ENCODE results near the gene SLC25A25. TPM values are rescaled to one million over a fixed set of nuclear protein-coding genes. Genes with fewer than 3 reads are reported as not detected.
"Not testable (repeated sequence)": the region's sequence is repeated elsewhere in the genome, so short reads cannot be mapped to it uniquely, and the experiment has no call there.

Gene SLC25A25
- 88.1 and 94.8 TPM in 2 replicates for total RNA-seq (2014; rRNA removed; shearing (Covaris generic))

DNA sequence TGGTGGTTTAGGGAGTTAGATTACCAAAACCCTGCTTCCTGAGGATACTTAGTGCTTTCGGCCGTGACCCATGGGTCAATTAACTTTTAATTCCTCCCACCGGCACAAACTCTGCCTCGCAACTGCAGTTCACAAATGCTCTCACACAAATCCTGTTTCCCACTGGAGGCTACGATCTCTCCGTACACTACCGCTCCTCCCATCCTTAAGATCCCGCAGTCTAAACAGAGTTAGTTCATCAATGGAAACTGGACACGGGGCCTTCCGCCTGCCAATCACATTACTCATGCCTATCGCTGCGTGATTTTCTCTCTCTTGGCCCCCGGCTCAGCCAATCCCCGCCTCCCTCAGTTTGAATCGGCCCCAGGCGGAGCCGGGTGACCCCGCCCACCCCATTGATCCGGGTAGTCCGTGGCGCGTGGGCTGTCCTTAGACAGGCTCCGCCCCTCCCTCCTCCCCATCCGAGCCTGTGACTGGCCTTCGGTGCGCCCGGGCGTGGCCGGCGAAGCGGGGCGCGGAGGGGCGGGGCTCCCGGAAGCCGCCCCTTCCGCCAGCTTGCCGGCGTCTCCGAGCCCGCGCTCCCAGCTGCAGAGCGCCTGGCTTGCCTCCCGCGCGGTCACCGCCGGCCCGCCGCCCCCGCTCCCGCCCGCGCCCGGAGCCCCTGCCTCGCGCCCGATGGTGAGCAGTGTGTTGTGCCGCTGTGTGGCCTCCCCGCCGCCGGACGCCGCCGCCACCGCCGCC, at the start of gene SLC25A25:
TSS of gene SLC25A25 (plus strand) at position 588 of the 741 bp plus-strand sequence. CDS start at position 676, 88 bp downstream.
- DNase-seq (ENCODE audit: low spot score) = peak; percentile 99

- no peak for DNase-seq (ENCODE audit: low spot score)
Observed at GRCh38 chr9:128020692-128021091, 47.3 kb upstream of the SLC25A25 start.

DNA sequence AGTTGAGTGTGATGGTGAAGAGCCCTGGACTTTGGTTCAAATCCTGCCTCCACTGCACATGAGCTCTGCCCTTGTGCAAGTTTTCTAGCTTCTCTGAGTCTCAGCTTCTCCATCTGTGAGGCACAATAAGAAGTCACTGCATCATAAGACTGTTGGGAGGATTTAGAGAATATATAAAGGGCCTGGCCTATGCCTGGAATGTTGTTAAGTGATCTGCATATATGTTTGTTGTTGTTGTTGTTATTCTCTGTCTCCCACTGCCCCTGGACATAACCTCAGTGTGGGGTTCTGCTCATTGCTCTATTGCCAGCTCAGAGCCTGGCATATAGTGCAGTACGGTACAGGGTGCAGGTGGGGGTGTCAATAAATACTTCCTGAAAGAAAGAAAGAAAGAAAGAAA, 46.9 kb upstream of the SLC25A25 start:
- DNase-seq (ENCODE audit: low spot score) = no peak

DNA sequence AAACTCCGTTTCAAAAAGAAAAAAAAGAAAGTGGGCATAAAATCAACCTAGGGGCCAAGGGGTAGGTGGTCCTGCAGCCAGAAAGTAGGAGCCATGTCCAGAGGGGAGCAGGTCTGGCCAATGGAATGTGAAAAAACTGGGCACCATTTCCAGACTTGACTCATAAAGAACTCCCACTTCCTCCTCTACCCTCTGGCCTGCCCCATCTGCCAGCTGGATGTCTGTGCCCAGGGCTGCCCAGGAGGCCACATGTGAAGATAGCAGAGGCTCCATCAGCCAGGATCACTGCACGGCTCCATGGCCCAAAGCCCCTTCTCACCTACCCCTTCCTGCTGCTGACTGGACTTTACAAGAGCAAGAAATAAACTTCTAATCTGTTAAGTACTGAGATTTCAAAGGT, 45.1 kb upstream of the SLC25A25 start:
- peak; percentile 26 for DNase-seq (ENCODE audit: low spot score)

DNA sequence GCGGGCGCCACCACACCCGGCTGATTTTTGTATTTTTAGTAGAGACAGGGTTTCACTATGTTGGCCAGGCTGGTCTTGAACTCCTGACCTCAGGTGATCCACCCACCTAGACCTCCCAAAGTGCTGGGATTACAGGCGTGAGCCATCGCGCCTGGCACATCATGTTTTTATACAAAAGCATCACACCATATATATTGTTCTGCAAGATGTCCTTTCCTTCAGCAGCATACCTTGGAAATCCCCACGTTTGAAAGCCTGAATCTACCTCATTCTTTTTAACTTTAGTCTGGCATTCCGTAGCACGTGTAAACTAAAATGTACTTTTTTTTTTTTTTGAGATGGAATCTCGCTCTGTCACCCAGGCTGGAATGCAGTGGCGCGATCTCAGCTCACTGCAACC, 44.4 kb upstream of the SLC25A25 start:
- not testable (repeated sequence) for DNase-seq (ENCODE audit: low spot score)

DNA sequence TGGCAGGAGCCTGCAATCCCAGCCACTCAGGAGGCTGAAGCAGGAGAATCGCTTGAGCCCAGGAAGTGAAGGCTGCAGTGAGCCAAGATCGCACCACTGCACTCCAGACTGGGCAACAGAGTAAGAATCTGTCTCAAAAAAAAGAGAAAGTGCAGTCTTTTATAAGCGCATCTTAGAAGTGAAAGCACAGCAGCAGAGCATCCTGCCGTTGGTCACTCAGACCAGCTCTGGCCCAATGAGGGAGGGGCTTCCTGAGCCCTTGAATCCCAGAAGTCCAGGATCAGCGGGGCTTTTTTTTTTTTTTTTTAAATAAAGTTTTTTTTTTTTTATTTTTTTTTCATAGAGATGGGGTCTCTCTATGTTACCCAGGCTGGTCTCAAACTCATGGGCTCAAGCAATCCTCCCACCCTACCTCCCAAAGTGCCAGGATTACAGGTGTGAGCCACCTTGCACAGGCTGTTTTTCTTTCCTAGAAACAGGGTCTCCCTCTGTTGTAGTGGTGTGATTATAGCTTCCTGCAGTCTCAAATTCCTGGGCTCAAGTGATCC, 43.2 kb upstream of the SLC25A25 start:
- no peak for DNase-seq (ENCODE audit: low spot score)

- DNase-seq (ENCODE audit: low spot score) = no peak
Observed at GRCh38 chr9:128025736-128026135, 42.3 kb upstream of the SLC25A25 start.

DNA sequence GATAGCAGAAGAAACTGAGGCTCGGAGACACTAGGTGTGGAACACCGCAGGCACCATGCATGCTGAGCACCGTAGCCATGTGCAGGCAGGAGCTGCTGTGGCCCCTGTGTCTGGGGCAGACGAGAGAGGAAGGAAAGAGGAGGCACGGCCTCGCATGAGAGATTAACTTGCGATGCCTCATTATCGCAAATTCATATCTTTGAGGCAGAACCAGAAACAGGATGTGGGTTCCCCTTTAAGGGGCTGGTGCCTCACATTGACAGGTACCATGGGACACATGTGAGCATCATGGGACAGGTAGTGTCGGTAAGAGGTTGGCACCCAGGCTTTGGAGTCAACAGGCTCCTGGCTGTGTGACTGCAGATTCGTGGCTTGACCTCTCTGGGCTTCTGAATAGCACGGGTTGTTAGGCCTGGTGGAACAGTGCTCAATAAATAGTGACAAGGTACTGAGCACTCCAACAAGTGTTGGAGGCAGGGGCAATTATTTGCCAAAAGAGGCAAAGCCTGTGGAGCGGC, 41.7 kb upstream of the SLC25A25 start:
- no peak for DNase-seq (ENCODE audit: low spot score)

DNA sequence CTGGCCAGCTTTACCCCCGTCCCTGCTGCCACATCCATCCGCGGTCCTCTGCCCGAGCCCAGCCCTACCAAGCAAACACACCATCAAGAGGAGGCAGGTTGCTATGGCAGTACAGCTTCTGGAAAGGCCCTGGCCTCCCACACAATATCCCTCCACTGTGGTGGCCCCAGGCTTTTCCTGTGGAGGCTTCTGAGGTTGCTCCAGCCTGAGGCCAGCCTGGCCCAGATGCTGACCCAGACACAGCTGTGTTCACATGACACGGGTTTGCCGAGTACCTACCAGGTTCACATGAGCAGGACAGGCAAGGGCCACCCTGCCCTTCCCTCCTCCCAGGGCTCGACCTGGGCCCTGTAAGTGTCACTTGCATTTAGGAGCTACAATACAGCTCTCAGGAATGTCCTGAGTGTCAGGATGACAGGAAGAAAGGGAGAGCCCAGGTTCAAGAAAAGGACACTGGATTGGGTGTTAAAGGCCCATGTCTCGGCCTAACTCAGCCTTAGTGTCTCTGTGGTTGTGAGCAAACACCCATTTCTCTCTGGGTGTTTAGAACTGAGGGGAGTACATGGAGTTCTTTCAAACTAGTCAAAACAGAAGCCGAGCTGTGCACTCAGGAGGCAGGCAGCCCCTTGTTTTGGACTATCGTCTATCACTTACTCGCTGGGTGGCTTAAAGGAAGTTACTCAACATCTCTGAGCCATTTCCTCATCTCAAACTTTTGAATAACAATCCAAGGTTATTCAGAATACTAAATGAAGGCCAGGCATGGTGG, 41.1 kb upstream of the SLC25A25 start:
- DNase-seq (ENCODE audit: low spot score) = no peak

- no peak for DNase-seq (ENCODE audit: low spot score)
Observed at GRCh38 chr9:128027705-128028104, 40.3 kb upstream of the SLC25A25 start.

DNA sequence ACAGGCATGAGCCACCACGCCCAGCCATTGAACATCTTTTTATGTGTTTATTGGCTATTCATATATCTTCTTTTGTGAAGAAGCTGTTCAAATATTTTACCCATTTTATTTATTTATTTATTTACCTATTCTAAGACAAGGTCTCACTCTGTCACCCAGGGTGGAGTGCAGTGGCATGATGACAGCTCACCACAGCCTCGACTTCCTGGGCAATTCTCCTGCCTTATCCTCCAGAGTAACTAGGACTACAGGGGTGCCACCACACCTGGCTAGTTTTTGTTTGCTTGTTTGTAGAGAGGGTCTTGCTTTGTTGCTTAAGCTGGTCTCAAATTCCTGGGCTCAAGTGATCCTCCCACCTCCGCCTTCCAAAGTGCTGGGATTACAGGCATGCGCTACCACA, 34.4 kb upstream of the SLC25A25 start:
- no peak for DNase-seq (ENCODE audit: low spot score)

DNA sequence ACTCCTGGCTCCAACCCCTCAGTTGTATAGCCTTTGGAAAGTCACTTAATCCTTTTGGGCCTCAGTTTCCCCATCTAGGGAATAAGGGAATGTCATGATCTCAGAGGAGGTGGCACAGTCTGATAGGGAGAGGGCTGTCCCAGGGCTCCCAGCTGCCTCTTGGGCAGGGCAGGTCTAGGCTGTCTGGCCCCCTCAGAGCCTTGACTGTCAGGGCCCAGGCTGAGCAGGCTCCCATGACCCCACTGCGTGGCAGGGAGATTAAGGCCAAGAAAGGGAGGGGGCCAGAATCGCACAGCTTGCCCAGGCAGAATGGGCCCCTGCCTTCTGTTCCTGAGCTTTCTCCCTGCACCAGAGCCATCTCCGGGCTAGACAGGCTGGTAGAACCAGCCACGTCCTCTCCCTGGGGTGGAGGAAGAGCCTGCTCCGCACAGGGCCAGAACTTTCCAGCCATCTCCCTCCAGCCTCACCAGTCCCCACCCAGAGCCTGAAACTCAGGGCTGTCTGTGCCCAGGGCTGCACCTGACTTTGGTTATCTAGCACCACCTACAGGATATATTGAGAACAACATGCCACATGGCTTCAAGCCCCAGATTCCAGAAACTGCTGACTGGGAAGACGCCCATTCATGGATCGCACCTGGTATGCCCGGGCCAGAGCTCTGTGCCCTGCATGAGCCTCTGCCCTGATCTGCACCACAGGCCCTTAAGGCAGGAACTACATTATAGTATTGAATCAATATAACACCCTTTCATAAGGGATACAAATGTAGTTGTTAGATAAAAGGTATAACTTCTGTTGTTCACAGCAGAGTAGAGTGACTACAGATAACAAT, 33.0 kb upstream of the SLC25A25 start:
- DNase-seq (ENCODE audit: low spot score) = peak; percentile 97

- DNase-seq (ENCODE audit: low spot score) = not testable (repeated sequence)
Observed at GRCh38 chr9:128036522-128036921, 31.5 kb upstream of the SLC25A25 start.

- DNase-seq (ENCODE audit: low spot score) = not testable (repeated sequence)
Observed at GRCh38 chr9:128040783-128041182, 27.2 kb upstream of the SLC25A25 start.

DNA sequence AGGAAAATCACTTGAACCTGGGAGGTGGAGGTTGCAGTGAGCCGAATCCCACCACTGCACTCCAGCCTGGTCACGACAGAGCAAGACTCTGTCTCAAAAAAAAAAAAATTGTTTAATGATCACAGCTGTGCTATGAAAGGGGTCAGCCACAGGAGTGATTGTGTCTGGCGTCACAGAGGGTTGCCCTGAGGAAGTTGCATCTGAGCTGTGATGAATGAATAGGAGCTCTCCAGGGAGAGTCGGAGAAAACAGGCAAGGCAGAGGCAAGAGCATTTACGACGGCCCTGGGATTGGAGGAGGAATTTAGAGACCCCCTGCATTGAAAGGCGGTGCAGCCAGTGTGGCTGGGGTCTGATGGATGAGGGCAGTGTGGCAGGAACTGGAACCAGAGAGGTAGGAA, 26.0 kb upstream of the SLC25A25 start:
- no peak for DNase-seq (ENCODE audit: low spot score)

- no peak for DNase-seq (ENCODE audit: low spot score)
Observed at GRCh38 chr9:128043467-128043868, 24.6 kb upstream of the SLC25A25 start.

- DNase-seq (ENCODE audit: low spot score) = not testable (repeated sequence)
Observed at GRCh38 chr9:128045409-128045808, 22.6 kb upstream of the SLC25A25 start.

GRCh38 chr9:128045831-128046230, 22.2 kb upstream of the SLC25A25 start:
- DNase-seq (ENCODE audit: low spot score) = no peak

- DNase-seq (ENCODE audit: low spot score) = no peak
Observed at GRCh38 chr9:128047231-128047630, 20.8 kb upstream of the SLC25A25 start.

DNA sequence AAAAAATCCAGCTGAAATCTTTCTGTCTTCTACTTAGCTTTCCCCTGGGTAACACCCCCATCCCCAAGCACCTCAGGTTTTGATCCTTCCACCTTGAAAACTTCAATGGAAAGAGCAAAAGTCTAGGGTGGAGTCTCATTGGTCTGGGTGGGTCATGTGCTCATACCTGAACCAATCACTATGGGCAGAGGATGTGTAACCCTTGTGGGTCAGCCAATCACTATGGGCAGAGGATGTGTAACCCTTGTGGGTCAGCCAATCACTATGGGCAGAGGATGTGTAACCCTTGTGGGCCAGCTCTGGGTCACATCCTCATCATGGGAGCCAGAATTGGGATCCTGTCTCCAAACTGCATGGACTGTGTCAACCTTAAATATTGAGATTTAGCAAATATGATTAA, 19.4 kb upstream of the SLC25A25 start:
- no peak for DNase-seq (ENCODE audit: low spot score)

GRCh38 chr9:128049843-128050242, 18.2 kb upstream of the SLC25A25 start:
- no peak for DNase-seq (ENCODE audit: low spot score)
